GM12878 (cell line): ENCODE measurements around the gene LTB. TPM values are rescaled to one million over a fixed set of nuclear protein-coding genes. Genes with fewer than 3 reads are reported as not detected.

ENCODE experiments used
- ATAC-seq: fragments of 200-7000 bp; cut with Tn5 transposase; 3 replicates; pipeline ENCODE4 v1.9.1; 2020; ENCODE audit warnings: mild to moderate bottlenecking, moderate library complexity
- BruUV-seq: library from RNA; stranded (reverse); fragments of 400-500 nt; replicated peaks from 2 replicates; lab custom pipeline; 2021; lab: Mats Ljungman, UMichigan
- CTCF ChIA-PET: fragments of 300-600 bp; sonication (Branson Sonifier 250); formaldehyde crosslinking; extraction: SDS; loops from one replicate; lab custom pipeline; 2021; ENCODE audit warnings: inconsistent platforms; lab: Yijun Ruan, JAX
- POLR2A ChIA-PET: fragments of 350-600 bp; formaldehyde crosslinking; extraction: SDS; loops from one replicate; lab custom pipeline; 2021; ENCODE audit warnings: inconsistent platforms; lab: Charles Lee
- RAD21 ChIA-PET: fragments of 300-600 bp; sonication (Branson Sonifier 250); formaldehyde crosslinking; loops from one replicate; lab custom pipeline; 2023; ENCODE audit warnings: antibody characterized with exemption; ENCODE audit not compliant: unreplicated experiment; lab: Charles Lee
- SMC1A ChIA-PET: fragments of 300-600 bp; sonication (Branson Sonifier 250); formaldehyde crosslinking; loops from one replicate; lab custom pipeline; 2023; ENCODE audit not compliant: unreplicated experiment, uncharacterized antibody; lab: Charles Lee
- DNase-seq: peaks from one replicate; pipeline ENCODE4 v3.0.0-alpha.2; 2011; ENCODE audit warnings: low read depth, low spot score
- FAIRE-seq: peaks from 3 replicates; lab custom pipeline; 2011; peaks lifted over from hg19 to GRCh38; lab: Jason Lieb, UNC
- H2AFZ ChIP-seq: 2 replicates; pipeline ENCODE4 v1.6.0; 2011; ENCODE audit warnings: low read depth, low read length, control low read depth; ENCODE audit not compliant: control insufficient read depth
- H3K27ac ChIP-seq: 2 replicates; pipeline ENCODE4 v1.5.1; 2011; ENCODE audit warnings: control low read depth; ENCODE audit not compliant: control insufficient read depth, insufficient read depth
- H3K27me3 ChIP-seq, 2 experiments: replicated peaks in 1 of 2; 2 replicates each; pipeline versions ENCODE4 v1.6.0 to v1.6.1; 2011; ENCODE audit warnings: low read length in 1 of 2; ENCODE audit not compliant: control insufficient read depth in 2 of 2, insufficient read depth in 2 of 2
- H3K36me3 ChIP-seq, 2 experiments: 2 replicates each; pipeline ENCODE4 v1.5.1; 2011; ENCODE audit warnings: low read length in 1 of 2; ENCODE audit not compliant: control insufficient read depth in 2 of 2, insufficient read depth in 2 of 2
- H3K4me1 ChIP-seq: 2 replicates; pipeline ENCODE4 v1.6.1; 2011; ENCODE audit warnings: mild to moderate bottlenecking, low read length, moderate library complexity, mixed read lengths; ENCODE audit not compliant: control insufficient read depth, insufficient read depth
- H3K4me2 ChIP-seq: 2 replicates; pipeline ENCODE4 v1.6.0; 2011; ENCODE audit warnings: control low read depth; ENCODE audit not compliant: control insufficient read depth, insufficient read depth
- H3K4me3 ChIP-seq: fragments of 200-600 bp; sonication (generic); 2 replicates; pipeline ENCODE4 v1.5.1; 2016
- H3K79me2 ChIP-seq: 2 replicates; pipeline ENCODE4 v1.6.0; 2011; ENCODE audit warnings: low read length; ENCODE audit not compliant: control insufficient read depth, insufficient read depth
- H3K9ac ChIP-seq: 2 replicates; pipeline ENCODE4 v1.8.0; 2011; ENCODE audit warnings: low read length, control low read depth, mixed read lengths; ENCODE audit not compliant: control insufficient read depth, insufficient read depth
- H3K9me3 ChIP-seq: replicated peaks from 3 replicates; pipeline ENCODE4 v1.5.1; 2011; ENCODE audit warnings: mild to moderate bottlenecking, low read length; ENCODE audit not compliant: control insufficient read depth, insufficient read depth
- H4K20me1 ChIP-seq: 2 replicates; pipeline ENCODE4 v1.6.0; 2011; ENCODE audit not compliant: control insufficient read depth, insufficient read depth
- ATF3 ChIP-seq: IDR thresholded peaks from 2 replicates; pipeline ENCODE4 v1.6.1; 2011; ENCODE audit warnings: low read depth, mild to moderate bottlenecking, low read length, moderate library complexity, borderline replicate concordance; ENCODE audit errors: extremely low read depth
- BCL3 ChIP-seq: IDR thresholded peaks from 2 replicates; pipeline ENCODE4 v1.6.1; 2011; ENCODE audit warnings: borderline replicate concordance, low read depth, mild to moderate bottlenecking, moderate library complexity, low read length; ENCODE audit not compliant: insufficient read depth, poor library complexity, severe bottlenecking
- ELK1 ChIP-seq: IDR thresholded peaks from 2 replicates; pipeline ENCODE4 v1.6.1; 2012; ENCODE audit warnings: low read depth, low read length, improper control_type of control experiment
- IKZF1 ChIP-seq: fragments of 450-650 bp; conservative IDR thresholded peaks from 2 replicates; pipeline ENCODE4 v1.6.1; 2017; ENCODE audit warnings: antibody characterized with exemption, mild to moderate bottlenecking
- MLLT1 ChIP-seq: fragments of 450-650 bp; IDR thresholded peaks from 2 replicates; pipeline ENCODE4 v1.6.1; 2016; ENCODE audit warnings: mild to moderate bottlenecking
- NFXL1 ChIP-seq: fragments of 450-650 bp; IDR thresholded peaks from 2 replicates; pipeline ENCODE4 v1.6.1; 2017; ENCODE audit warnings: antibody characterized with exemption, mild to moderate bottlenecking, borderline replicate concordance
- NR2F1 ChIP-seq: fragments of 450-650 bp; conservative IDR thresholded peaks from 2 replicates; pipeline ENCODE4 v1.6.1; 2017; ENCODE audit warnings: mild to moderate bottlenecking
- NRF1 ChIP-seq: conservative IDR thresholded peaks from 2 replicates; pipeline ENCODE4 v1.6.1; 2011; ENCODE audit warnings: mild to moderate bottlenecking, low read depth, low read length, improper control_type of control experiment
- SMAD1 ChIP-seq: fragments of 450-650 bp; IDR thresholded peaks from 2 replicates; pipeline ENCODE4 v1.6.1; 2018; ENCODE audit warnings: mild to moderate bottlenecking, low read depth; ENCODE audit not compliant: partially characterized antibody
- ZNF592 ChIP-seq: fragments of 450-650 bp; IDR thresholded peaks from 2 replicates; pipeline ENCODE4 v1.6.1; 2017; ENCODE audit warnings: mild to moderate bottlenecking, moderate library complexity
- WGBS: methylation state at CpG from one replicate; pipeline ENCODE4 v1.1.6; 2016; ENCODE audit warnings: low lambda C conversion rate; ENCODE audit not compliant: insufficient replicate concordance, insufficient coverage; ENCODE audit errors: missing lambda C conversion rate; 5-methylcytosine and 5-hydroxymethylcytosine counted together
- in situ Hi-C: fragments of 300-500 bp; cut with MboI; formaldehyde crosslinking; loops from 9 replicates; pipeline ENCODE4 v1.14.3; 2018; ENCODE audit warnings: mixed read lengths
- intact Hi-C: fragments of 100-400 bp; cut with micrococcal nuclease; formaldehyde crosslinking; loops from one replicate; pipeline ENCODE4 v1.14.2; 2022; ENCODE audit not compliant: unreplicated experiment
- polyA plus RNA-seq, 11 experiments: library from polyadenylated mRNA; depleted of rRNA in 4 of 11; unstranded in 6 of 11; stranded (reverse) in 5 of 11; fragments of >200 nt; fragmentation: Nextera tagmentation in 4 of 11; fragmentation: Illumina TruSeq in 1 of 11; extraction: Ambion mirVana in 4 of 11; extraction: Trizol in 1 of 11; gene quantifications; 1 replicate in 1 of 11; 2 replicates in 10 of 11; pipeline versions ENCODE4 v1.2.1 to v1.2.3, GENCODE V29; 2011 to 2016; ENCODE audit warnings: inconsistent platforms in 2 of 11, missing spikeins in 2 of 11, low read depth in 1 of 11
- total RNA-seq, 4 experiments: library from RNA; depleted of rRNA in 3 of 4; stranded (reverse); fragments of >200 nt in 3 of 4; fragmentation: Illumina TruSeq in 1 of 4; extraction: Trizol in 1 of 4; gene quantifications; 2 replicates each; pipeline versions ENCODE4 v1.2.1 to v1.2.3, GENCODE V29; 2013 to 2021

Gene LTB
- total and polyA plus RNA-seq, 10 of the 15 experiments (the other 5 are each of a cell fraction or from before 2014, with no cell fraction given) = 0.71 to 74.3 (median 20.0) TPM

GRCh38 chr6:31580438-31580740 lies 1.8 kb downstream of the LTB start (continued):
- no peak for TF ChIP-seq ZNF592
- TF ChIP-seq ATF3 = no peak

- RAD21 ChIA-PET = interaction anchor here (0.8 to 17.5 kb wide), 8 partner anchors 9 to 251 kb away, joined by 3 to 620 read pairs (median 5); partner anchors contain the start of genes ATP6V1G2, LTA, NCR3 and NFKBIL1
- peak; percentile 4 for ATAC-seq
- Histone ChIP-seq H3K9me3 (no peaks in the 10 kb centered on the region), H2AFZ (peak overlapping the region; percentile 45; the same call in 1 of the 2 replicates), H3K27me3 (no peaks in the 10 kb centered on the region), H3K36me3 (peaks cover 0 to 7% of the 10 kb centered on the region in 2 experiments; a peak in 2 of 4 replicates), H3K79me2 (peaks cover 75% of the 10 kb centered on the region), H3K27ac (peak overlapping the region; percentile 91), H3K4me1 (peaks cover 33% of the 10 kb centered on the region), H3K9ac (peak overlapping the region; percentile 90), H3K4me2 (peak overlapping the region; percentile 95), H3K4me3 (peak overlapping the region; percentile 93), H4K20me1 (no peaks in the 10 kb centered on the region)
- no peak for DNase-seq
- in situ Hi-C loops (no loop called here), intact Hi-C loops (loop anchor here (1.0 to 2.0 kb wide), 3 partner anchors 19 to 29 kb away; no protein-coding TSS in a partner anchor)
- CTCF ChIA-PET = interaction anchor here (0.9 to 31.0 kb wide), 8 partner anchors 13 to 250 kb away, joined by 3 to 2098 read pairs (median 4); partner anchors contain the start of genes AIF1, ATP6V1G2, DDX39B and LST1
- no TSS peak for BruUV-seq
- SMC1A ChIA-PET = interaction anchor here (0.8 to 45.5 kb wide), 5 partner anchors 15 to 81 kb away, joined by 4 to 1989 read pairs (median 8); partner anchors contain the start of genes AIF1, ATP6V1G2, DDX39B and LTA
- POLR2A ChIA-PET = interaction anchor here (0.6 to 17.1 kb wide), 8 partner anchors 8 to 283 kb away, joined by 3 to 282 read pairs (median 103); partner anchors contain the start of genes ATP6V1G2, LTA, NCR3 and NEU1
- no peak for FAIRE-seq
- 37% methylated on average over 8 of the region's 8 CpGs for WGBS
- TF ChIP-seq ELK1 (no peak), BCL3 (no peak), NFXL1 (no peak), NRF1 (no peak), NR2F1 (peak; percentile 70; the same call in 1 of the 2 replicates), IKZF1 (peak; percentile 64; the same call in 1 of the 2 replicates), SMAD1 (no peak), MLLT1 (no peak)
These were observed 2.4 kb downstream of the LTB start for GRCh38 chr6:31579546-31580437.
